Stimulated activated CD8-positive, alpha-beta memory T cell treated with anti-CD3 and anti-CD28 coated beads, Interleukin-15, amount 100 ng/mL, for 48 hours (primary cell): ENCODE results near the gene OR52K1.
"Not testable (repeated sequence)": the region's sequence is repeated elsewhere in the genome, so short reads cannot be mapped to it uniquely, and the experiment has no call there.

Source experiments
- DNase-seq, 2 donors: peaks; one replicate each; pipeline ENCODE4 v3.0.0-alpha.2; 2020; ENCODE audit warnings: low read depth in 2 of 2

Gene OR52K1

GRCh38 chr11:4482445-4482844, at the start of gene OR52K1:
Gene OR52K1, plus strand, starts transcription at chr11:4482646. Its CDS starts 6,255 bp downstream, at chr11:4488901.
- no peak for DNase-seq

- DNase-seq: no peak
Measured at GRCh38 chr11:4433856-4434255, 48.6 kb upstream of the OR52K1 start.

- no peak for DNase-seq
Measured at GRCh38 chr11:4436411-4436810, 46.0 kb upstream of the OR52K1 start.

- DNase-seq: no peak
Measured at GRCh38 chr11:4441515-4441914, 40.9 kb upstream of the OR52K1 start.

- no peak for DNase-seq
Measured at GRCh38 chr11:4443232-4443891, 39.1 kb upstream of the OR52K1 start.

GRCh38 chr11:4448995-4449394, 33.5 kb upstream of the OR52K1 start, which contains the start of gene OR52K2:
Gene OR52K2, plus strand, starts transcription at chr11:4449295. Its CDS starts 45 bp downstream, at chr11:4449340.
- DNase-seq: no peak

- no peak for DNase-seq
Measured at GRCh38 chr11:4453118-4453517, 29.3 kb upstream of the OR52K1 start.

GRCh38 chr11:4454021-4454420, 28.4 kb upstream of the OR52K1 start:
- DNase-seq: no peak

- no peak for DNase-seq
Measured at GRCh38 chr11:4455419-4455818, 27.0 kb upstream of the OR52K1 start.

- no peak for DNase-seq
Measured at GRCh38 chr11:4459500-4459899, 22.9 kb upstream of the OR52K1 start.

- DNase-seq: no peak
Measured at GRCh38 chr11:4460151-4460550, 22.3 kb upstream of the OR52K1 start.

- DNase-seq: no peak
Measured at GRCh38 chr11:4464216-4465159, 18.0 kb upstream of the OR52K1 start.

- no peak for DNase-seq
Measured at GRCh38 chr11:4465407-4465806, 17.0 kb upstream of the OR52K1 start.

- no peak for DNase-seq
Measured at GRCh38 chr11:4466131-4466870, 16.1 kb upstream of the OR52K1 start.

- DNase-seq: no peak
Measured at GRCh38 chr11:4466871-4467442, 15.5 kb upstream of the OR52K1 start.

GRCh38 chr11:4467811-4468606, 14.4 kb upstream of the OR52K1 start:
- no peak for DNase-seq

GRCh38 chr11:4479644-4480043, 2.8 kb upstream of the OR52K1 start:
- no peak for DNase-seq

GRCh38 chr11:4480577-4481239, 1.7 kb upstream of the OR52K1 start:
- no peak for DNase-seq

- DNase-seq: no peak
Measured at GRCh38 chr11:4481240-4481582, 1.2 kb upstream of the OR52K1 start.

- no peak for DNase-seq
Measured at GRCh38 chr11:4484310-4484709, 1.9 kb downstream of the OR52K1 start.

- not testable (repeated sequence) for DNase-seq
Measured at GRCh38 chr11:4491405-4491804, 9.0 kb downstream of the OR52K1 start.
